Measurements from ENCODE around the gene DNAH6. TPM values are rescaled to one million over a fixed set of nuclear protein-coding genes. Genes with fewer than 3 reads are reported as not detected.

Gene DNAH6
- total RNA-seq, 1 experiment from 2014 or later: 0.26 TPM

GRCh38 chr2:84652431-84652830 lies 136.1 kb downstream of the DNAH6 start:
- H3K23me2 ChIP-seq (ENCODE audit: insufficient read length, low read depth, low read length, poor library complexity, severe bottlenecking): no peaks in the 10 kb centered on the region
- H3K4me1 ChIP-seq (ENCODE audit: insufficient read depth, low read length): no peaks in the 10 kb centered on the region
- H4K91ac ChIP-seq (ENCODE audit: insufficient read length, low read depth, low read length): no peak overlapping the region
- no peak overlapping the region for H4K8ac ChIP-seq (replicated peaks; ENCODE audit: insufficient read length, low read depth, low read length)
- H3K4ac ChIP-seq (ENCODE audit: low read depth, low read length): no peak overlapping the region
- H4K5ac ChIP-seq (ENCODE audit: insufficient read length, low read depth, low read length): no peak overlapping the region
- H2BK120ac ChIP-seq (ENCODE audit: low read depth, low read length, poor library complexity, severe bottlenecking): no peak overlapping the region
- no peak overlapping the region for H2AK5ac ChIP-seq (ENCODE audit: insufficient read length, low read length)
- 0 out of 4 replicates have a peak, but pooled peaks cover 0 to 7% of the 10 kb centered on the region in 2 experiments for H3K4me1 Mint-ChIP-seq
- no peak for DNase-seq
- H3K23ac ChIP-seq (ENCODE audit: insufficient read length, low read depth, low read length): no peak overlapping the region
- no peaks in the 10 kb centered on the region for H3K9me3 Mint-ChIP-seq
- H2BK12ac ChIP-seq (ENCODE audit: insufficient read length, low read depth, low read length): no peak overlapping the region
- H3K9ac ChIP-seq (ENCODE audit: extremely low read depth, insufficient read length, low read length): no peak overlapping the region
- no CpG with 5 or more reads among the region's 1 CpG for WGBS (ENCODE audit: extremely low coverage, insufficient read length, low lambda C conversion rate)
- H3K79me2 ChIP-seq (ENCODE audit: insufficient read depth, low read length): no peaks in the 10 kb centered on the region
- no peak overlapping the region for H3K14ac ChIP-seq (ENCODE audit: insufficient read depth, low read length)
- H3K18ac ChIP-seq (ENCODE audit: insufficient read length, low read depth, low read length): no peak overlapping the region
- H3K4me2 ChIP-seq (ENCODE audit: insufficient read depth, insufficient read length, low read length): no peak overlapping the region
- no peak overlapping the region for H2AFZ ChIP-seq (ENCODE audit: low read length)
- H3K56ac ChIP-seq (ENCODE audit: insufficient read length, low read depth, low read length): no peak overlapping the region
- H3T11ph ChIP-seq (ENCODE audit: low read length): no peak overlapping the region
- no peaks in the 10 kb centered on the region for H3K36me3 Mint-ChIP-seq (ENCODE audit: insufficient read depth in 1 of 3, low read depth in 3 of 3)
- no peak overlapping the region for H2BK5ac ChIP-seq (ENCODE audit: insufficient read length, low read length)
- no peak for TF ChIP-seq CTCF (conservative IDR thresholded peaks at IDR 0.05)
- H3K27ac Mint-ChIP-seq: no peak overlapping the region
- no peaks in the 10 kb centered on the region for H3K27me3 ChIP-seq (ENCODE audit: insufficient read depth, low read length)
- H3K4me3 Mint-ChIP-seq: no peak overlapping the region
- H3K79me1 ChIP-seq (ENCODE audit: insufficient read depth, low read depth, low read length, poor library complexity, severe bottlenecking): no peaks in the 10 kb centered on the region
- no peak overlapping the region for H2BK20ac ChIP-seq (ENCODE audit: low read depth, low read length, poor library complexity, severe bottlenecking)
- no peaks in the 10 kb centered on the region for H4K20me1 ChIP-seq (ENCODE audit: control insufficient read depth, insufficient read depth, insufficient read length)
- no peak overlapping the region for H2BK15ac ChIP-seq (ENCODE audit: low read depth, low read length)
- H3K27me3 Mint-ChIP-seq (ENCODE audit: low read depth): peaks cover 27% of the 10 kb centered on the region
- H3K27ac ChIP-seq (ENCODE audit: insufficient read length, low read depth, low read length): no peak overlapping the region
- H3K9me3 ChIP-seq (ENCODE audit: control insufficient read depth, low read depth, low read length): no peaks in the 10 kb centered on the region
